ENCODE results near the gene TMEM234. TPM values are rescaled to one million over a fixed set of nuclear protein-coding genes. Genes with fewer than 3 reads are reported as not detected.

Gene TMEM234
- total and polyA plus RNA-seq, 2 donors from 2014 or later = 20.5 to 39.4 TPM

DNA sequence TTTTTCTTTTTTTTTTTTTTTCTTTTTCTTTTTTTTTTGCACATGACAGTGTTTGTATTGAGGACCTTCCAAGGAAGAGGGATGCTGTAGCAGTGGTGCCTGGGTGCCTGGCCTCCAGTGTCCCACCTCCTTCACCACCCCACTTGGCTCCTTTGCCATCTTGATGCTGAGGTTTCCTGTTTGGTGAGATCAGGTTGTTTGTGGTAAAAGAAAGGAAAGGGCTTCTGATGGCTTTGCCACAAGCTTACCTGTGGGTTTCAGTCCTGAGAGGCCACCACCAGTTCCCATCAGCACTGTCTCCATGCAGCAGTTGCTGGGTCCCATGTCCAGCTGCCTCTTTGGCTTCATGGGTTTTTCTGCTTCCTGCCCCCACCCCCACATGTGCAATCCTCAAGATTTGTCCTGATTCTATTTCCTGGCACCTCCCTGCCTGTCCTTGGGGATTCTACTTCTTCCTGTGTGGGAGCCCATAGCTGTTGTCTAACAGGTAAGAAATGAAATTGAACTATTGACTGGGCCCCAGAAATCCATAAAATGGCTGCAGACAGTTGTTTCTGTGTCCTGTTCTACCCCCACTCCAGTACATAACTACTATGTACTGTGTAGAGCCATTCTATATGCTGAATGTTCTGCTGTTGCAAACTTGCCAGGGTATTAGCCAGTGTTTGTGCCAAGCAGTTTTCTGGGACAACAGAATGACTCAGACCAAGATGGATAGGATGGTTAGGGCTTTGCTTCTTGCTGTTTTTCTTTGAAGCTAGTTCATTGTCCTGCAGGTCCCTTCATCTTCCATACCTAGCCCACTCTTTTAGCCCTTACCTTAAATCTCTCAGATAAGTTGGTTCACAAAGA, 26.0 kb downstream of the TMEM234 start:
- TF ChIP-seq, protein P1, sequence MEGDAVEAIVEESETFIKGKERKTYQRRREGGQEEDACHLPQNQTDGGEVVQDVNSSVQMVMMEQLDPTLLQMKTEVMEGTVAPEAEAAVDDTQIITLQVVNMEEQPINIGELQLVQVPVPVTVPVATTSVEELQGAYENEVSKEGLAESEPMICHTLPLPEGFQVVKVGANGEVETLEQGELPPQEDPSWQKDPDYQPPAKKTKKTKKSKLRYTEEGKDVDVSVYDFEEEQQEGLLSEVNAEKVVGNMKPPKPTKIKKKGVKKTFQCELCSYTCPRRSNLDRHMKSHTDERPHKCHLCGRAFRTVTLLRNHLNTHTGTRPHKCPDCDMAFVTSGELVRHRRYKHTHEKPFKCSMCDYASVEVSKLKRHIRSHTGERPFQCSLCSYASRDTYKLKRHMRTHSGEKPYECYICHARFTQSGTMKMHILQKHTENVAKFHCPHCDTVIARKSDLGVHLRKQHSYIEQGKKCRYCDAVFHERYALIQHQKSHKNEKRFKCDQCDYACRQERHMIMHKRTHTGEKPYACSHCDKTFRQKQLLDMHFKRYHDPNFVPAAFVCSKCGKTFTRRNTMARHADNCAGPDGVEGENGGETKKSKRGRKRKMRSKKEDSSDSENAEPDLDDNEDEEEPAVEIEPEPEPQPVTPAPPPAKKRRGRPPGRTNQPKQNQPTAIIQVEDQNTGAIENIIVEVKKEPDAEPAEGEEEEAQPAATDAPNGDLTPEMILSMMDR (IDR thresholded peaks at IDR 0.05; ENCODE audit: borderline replicate concordance, extremely low read depth, insufficient read depth) = no peak
- FAIRE-seq (no peak), DNase-seq (peak in 1 of 5 donors; percentile 22)
- Histone ChIP-seq H3K27ac (ENCODE audit: low read depth in 2 of 2, low read length in 2 of 2) (no peak overlapping the region), H3K9ac (ENCODE audit: low read length in 3 of 3) (no peak overlapping the region), H3K9me3 (ENCODE audit: control insufficient read depth in 2 of 3, insufficient read depth in 1 of 3, low read length in 3 of 3) (no peaks in the 10 kb centered on the region), H3K4me3 (ENCODE audit: low read length in 3 of 3) (no peak overlapping the region), H3K27me3 (ENCODE audit: control insufficient read depth, insufficient read depth, low read length) (no peaks in the 10 kb centered on the region), H3K36me3 (ENCODE audit: control insufficient read depth in 2 of 3, insufficient read depth in 3 of 3, low read length in 3 of 3) (peaks cover 6 to 54% (median 38%) of the 10 kb centered on the region in 3 donors), H3K4me1 (ENCODE audit: control insufficient read depth in 2 of 3, insufficient read depth in 2 of 3, low read depth in 1 of 3, low read length in 3 of 3) (peaks cover 4 to 11% (median 5%) of the 10 kb centered on the region in 3 donors)
- intact Hi-C loops (cut with DNase I) = no loop called here

DNA sequence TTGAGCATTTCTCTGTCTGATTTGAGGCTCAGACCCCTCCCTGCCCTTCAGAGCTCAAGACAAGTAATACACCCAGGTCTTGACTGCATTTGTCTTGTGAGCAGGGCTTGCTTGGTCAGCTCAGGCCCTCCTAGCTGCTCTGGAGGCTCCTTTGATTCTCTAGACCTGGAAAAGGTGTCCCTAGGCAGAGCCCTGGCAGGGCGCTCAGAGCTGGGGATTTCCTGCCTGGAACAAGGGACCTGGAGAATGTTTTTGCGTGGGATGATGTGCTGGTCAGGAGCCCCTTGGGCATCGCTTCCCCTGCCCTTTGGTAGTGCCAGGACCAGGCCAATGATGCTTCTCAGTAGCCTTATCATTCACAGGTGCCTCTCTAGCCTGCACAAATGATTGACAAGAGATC, 26.6 kb downstream of the TMEM234 start:
- H3K4me1 ChIP-seq (ENCODE audit: control insufficient read depth in 2 of 3, insufficient read depth in 2 of 3, low read depth in 1 of 3, low read length in 3 of 3) = peaks cover 4 to 10% (median 5%) of the 10 kb centered on the region in 3 donors
- TF ChIP-seq, protein P1 (IDR thresholded peaks at IDR 0.05; ENCODE audit: borderline replicate concordance, extremely low read depth, insufficient read depth) = no peak
- intact Hi-C loops (cut with DNase I) = no loop called here
- FAIRE-seq (no peak), DNase-seq (peak in 1 of 5 donors; percentile 47)
- H3K27me3 ChIP-seq (ENCODE audit: control insufficient read depth, insufficient read depth, low read length) = no peaks in the 10 kb centered on the region
- H3K4me3 ChIP-seq (ENCODE audit: low read length in 3 of 3) = no peak overlapping the region
- no peak overlapping the region for H3K9ac ChIP-seq (ENCODE audit: low read length in 3 of 3)
- H3K27ac ChIP-seq (ENCODE audit: low read depth in 2 of 2, low read length in 2 of 2) = no peak overlapping the region
- no peaks in the 10 kb centered on the region for H3K9me3 ChIP-seq (ENCODE audit: control insufficient read depth in 2 of 3, insufficient read depth in 1 of 3, low read length in 3 of 3)
- peaks cover 6 to 59% (median 40%) of the 10 kb centered on the region in 3 donors for H3K36me3 ChIP-seq (ENCODE audit: control insufficient read depth in 2 of 3, insufficient read depth in 3 of 3, low read length in 3 of 3)

DNA sequence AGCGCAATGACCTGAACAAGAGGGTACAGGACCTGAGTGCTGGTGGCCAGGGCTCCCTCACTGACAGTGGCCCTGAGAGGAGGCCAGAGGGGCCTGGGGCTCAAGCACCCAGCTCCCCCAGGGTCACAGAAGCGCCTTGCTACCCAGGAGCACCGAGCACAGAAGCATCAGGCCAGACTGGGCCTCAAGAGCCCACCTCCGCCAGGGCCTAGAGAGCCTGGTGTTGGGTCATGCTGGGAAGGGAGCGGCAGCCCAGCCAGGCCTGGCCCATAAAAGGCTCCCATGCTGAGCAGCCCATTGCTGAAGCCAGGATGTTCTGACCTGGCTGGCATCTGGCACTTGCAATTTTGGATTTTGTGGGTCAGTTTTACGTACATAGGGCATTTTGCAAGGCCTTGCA, 27.2 kb downstream of the TMEM234 start:
- no peak overlapping the region for H3K4me3 ChIP-seq (ENCODE audit: low read length in 3 of 3)
- peaks cover 8 to 65% (median 45%) of the 10 kb centered on the region in 3 donors for H3K36me3 ChIP-seq (ENCODE audit: control insufficient read depth in 2 of 3, insufficient read depth in 3 of 3, low read length in 3 of 3)
- H3K4me1 ChIP-seq (ENCODE audit: control insufficient read depth in 2 of 3, insufficient read depth in 2 of 3, low read depth in 1 of 3, low read length in 3 of 3) = peaks cover 2 to 5% (median 5%) of the 10 kb centered on the region in 3 donors
- H3K27me3 ChIP-seq (ENCODE audit: control insufficient read depth, insufficient read depth, low read length) = no peaks in the 10 kb centered on the region
- no peak for FAIRE-seq
- H3K27ac ChIP-seq (ENCODE audit: low read depth in 2 of 2, low read length in 2 of 2) = no peak overlapping the region
- intact Hi-C loops (cut with DNase I) = no loop called here
- H3K9ac ChIP-seq (ENCODE audit: low read length in 3 of 3) = no peak overlapping the region
- H3K9me3 ChIP-seq (ENCODE audit: control insufficient read depth in 2 of 3, insufficient read depth in 1 of 3, low read length in 3 of 3) = no peaks in the 10 kb centered on the region
- DNase-seq = peak in 1 of 5 donors; percentile 37
- TF ChIP-seq, protein P1 (IDR thresholded peaks at IDR 0.05; ENCODE audit: borderline replicate concordance, extremely low read depth, insufficient read depth) = no peak
